Measurements from ENCODE around the gene PASK.

PASK gene

GRCh38 chr2:241180495-241180894, 31.2 kb upstream of the PASK start:
- DNase-seq (ENCODE audit: low read depth) = no peak

- DNase-seq (ENCODE audit: low read depth) = no peak
Observed at GRCh38 chr2:241179899-241180298, 30.6 kb upstream of the PASK start.

GRCh38 chr2:241178961-241179360, 29.7 kb upstream of the PASK start:
- no peak for DNase-seq (ENCODE audit: low read depth)

- DNase-seq (ENCODE audit: low read depth) = no peak
Observed at GRCh38 chr2:241177526-241178334, 28.5 kb upstream of the PASK start.

GRCh38 chr2:241173557-241173956, 24.3 kb upstream of the PASK start:
- DNase-seq (ENCODE audit: low read depth) = no peak

GRCh38 chr2:241168366-241168765, 19.1 kb upstream of the PASK start:
- DNase-seq (ENCODE audit: low read depth) = no peak

GRCh38 chr2:241163601-241164118, 14.4 kb upstream of the PASK start:
- no peak for DNase-seq (ENCODE audit: low read depth)

GRCh38 chr2:241161646-241162281, 12.5 kb upstream of the PASK start:
- no peak for DNase-seq (ENCODE audit: low read depth)

GRCh38 chr2:241160318-241160717, 11.0 kb upstream of the PASK start:
- DNase-seq (ENCODE audit: low read depth) = no peak

GRCh38 chr2:241159116-241159515, 9.8 kb upstream of the PASK start:
- DNase-seq (ENCODE audit: low read depth) = no peak

- DNase-seq (ENCODE audit: low read depth) = no peak
Observed at GRCh38 chr2:241158546-241158900, 9.3 kb upstream of the PASK start.

- DNase-seq (ENCODE audit: low read depth) = no peak
Observed at GRCh38 chr2:241157841-241158545, 8.7 kb upstream of the PASK start.

GRCh38 chr2:241156971-241157441, 7.7 kb upstream of the PASK start:
- no peak for DNase-seq (ENCODE audit: low read depth)

- DNase-seq (ENCODE audit: low read depth) = no peak
Observed at GRCh38 chr2:241155936-241156335, 6.7 kb upstream of the PASK start.

- no peak for DNase-seq (ENCODE audit: low read depth)
Observed at GRCh38 chr2:241154915-241155314, 5.6 kb upstream of the PASK start.

GRCh38 chr2:241153616-241154015, 4.3 kb upstream of the PASK start:
- no peak for DNase-seq (ENCODE audit: low read depth)

GRCh38 chr2:241151934-241152660, 2.8 kb upstream of the PASK start:
- DNase-seq (ENCODE audit: low read depth) = no peak

GRCh38 chr2:241150660-241151530, 1.6 kb upstream of the PASK start:
- DNase-seq (ENCODE audit: low read depth) = no peak

- peak; percentile 92 for DNase-seq (ENCODE audit: low read depth)
Observed at GRCh38 chr2:241149925-241150659, 820 bp upstream of the PASK start, which contains the start of gene PPP1R7. Gene PPP1R7 (plus strand): TSS chr2:241150467. CDS start chr2:241150496, 29 bp downstream.

GRCh38 chr2:241149675-241149924, 328 bp upstream of the PASK start:
- no peak for DNase-seq (ENCODE audit: low read depth)

GRCh38 chr2:241148239-241148638, 1.0 kb downstream of the PASK start:
- DNase-seq (ENCODE audit: low read depth) = no peak

Data from activated gamma-delta T cell treated with anti-CD3 and anti-CD28 coated beads, Interleukin-2, amount 50 U/mL, for 16 hours (primary cell).